Activated CD8-positive, alpha-beta memory T cell treated with anti-CD3 and anti-CD28 coated beads, Interleukin-2, amount 50 U/mL, for 24 hours (primary cell): ENCODE data around the gene DNAH12.
"Not testable (repeated sequence)": the region's sequence is repeated elsewhere in the genome, so short reads cannot be mapped to it uniquely, and the experiment has no call there.

ENCODE experiments used
- DNase-seq: peaks from one replicate; pipeline ENCODE4 v3.0.0-alpha.2; 2020; ENCODE audit errors: extremely low read depth

Gene DNAH12

GRCh38 chr3:57326498-57326897, 217.6 kb downstream of the DNAH12 start:
- not testable (repeated sequence) for DNase-seq

GRCh38 chr3:57314204-57314603, 229.9 kb downstream of the DNAH12 start:
- DNase-seq = no peak

- DNase-seq = no peak
These were observed 234.3 kb downstream of the DNAH12 start for GRCh38 chr3:57309769-57310360.

GRCh38 chr3:57303520-57303919, 240.6 kb downstream of the DNAH12 start:
- not testable (repeated sequence) for DNase-seq

- DNase-seq = no peak
These were observed 246.1 kb downstream of the DNAH12 start for GRCh38 chr3:57298041-57298440.

GRCh38 chr3:57292897-57293526, 251.1 kb downstream of the DNAH12 start:
- DNase-seq = no peak

- no peak for DNase-seq
These were observed 251.8 kb downstream of the DNAH12 start, which contains the start of gene ASB14 for GRCh38 chr3:57292159-57292896. ASB14 (minus strand) TSS chr3:57292685; CDS start chr3:57292033, 652 bp downstream.

- no peak for DNase-seq
These were observed 255.7 kb downstream of the DNAH12 start for GRCh38 chr3:57288403-57288802.

- DNase-seq = no peak
These were observed 256.9 kb downstream of the DNAH12 start for GRCh38 chr3:57287205-57287604.

GRCh38 chr3:57283334-57283733, 260.8 kb downstream of the DNAH12 start:
- no peak for DNase-seq

GRCh38 chr3:57281715-57282114, 262.4 kb downstream of the DNAH12 start:
- DNase-seq = no peak

GRCh38 chr3:57279685-57280084, 264.5 kb downstream of the DNAH12 start:
- no peak for DNase-seq

- no peak for DNase-seq
These were observed 265.9 kb downstream of the DNAH12 start for GRCh38 chr3:57278237-57278636.

GRCh38 chr3:57275393-57275792, 268.8 kb downstream of the DNAH12 start:
- DNase-seq = no peak

- DNase-seq = no peak
These were observed 269.3 kb downstream of the DNAH12 start for GRCh38 chr3:57274845-57275244.

- no peak for DNase-seq
These were observed 275.7 kb downstream of the DNAH12 start for GRCh38 chr3:57268416-57268815.

GRCh38 chr3:57261929-57262328, 282.2 kb downstream of the DNAH12 start:
- no peak for DNase-seq

GRCh38 chr3:57261119-57261518, 283.0 kb downstream of the DNAH12 start:
- no peak for DNase-seq

GRCh38 chr3:57257678-57258077, 286.5 kb downstream of the DNAH12 start:
- no peak for DNase-seq

- no peak for DNase-seq
These were observed 287.3 kb downstream of the DNAH12 start for GRCh38 chr3:57256844-57257243.

- no peak for DNase-seq
These were observed 291.7 kb downstream of the DNAH12 start for GRCh38 chr3:57252404-57252803.

- DNase-seq = no peak
These were observed 299.2 kb downstream of the DNAH12 start for GRCh38 chr3:57244946-57245345.
